GM12878 (cell line): ENCODE data around the gene RERE. TPM values are rescaled to one million over a fixed set of nuclear protein-coding genes. Genes with fewer than 3 reads are reported as not detected.

Experiments
- ASH2L ChIP-seq: fragments of 300-600, 200-600 bp; sonication (generic); IDR thresholded peaks from 2 replicates; pipeline ENCODE4 v1.6.1; 2017; ENCODE audit warnings: low read depth, mild to moderate bottlenecking, borderline replicate concordance
- CBFB ChIP-seq: IDR thresholded peaks from 2 replicates; pipeline ENCODE4 v1.6.1; 2016; ENCODE audit warnings: antibody characterized with exemption, low read depth
- CREM ChIP-seq: IDR thresholded peaks from 2 replicates; pipeline ENCODE4 v1.6.1; 2014; ENCODE audit warnings: antibody characterized with exemption, low read depth
- ESRRA ChIP-seq: IDR thresholded peaks from 2 replicates; pipeline ENCODE4 v1.6.1; 2012; ENCODE audit warnings: mild to moderate bottlenecking, low read length, improper control_type of control experiment
- HDAC2 ChIP-seq: fragments of 200-600 bp; sonication (generic); IDR thresholded peaks from 2 replicates; pipeline ENCODE4 v1.6.1; 2017
- NBN ChIP-seq: fragments of 450-650 bp; IDR thresholded peaks from 2 replicates; pipeline ENCODE4 v1.6.1; 2016
- NKRF ChIP-seq: fragments of 450-650 bp; conservative IDR thresholded peaks from 2 replicates; pipeline ENCODE4 v1.6.1; 2017; ENCODE audit warnings: mild to moderate bottlenecking, moderate library complexity
- PML ChIP-seq: IDR thresholded peaks from 2 replicates; pipeline ENCODE4 v1.6.1; 2012; ENCODE audit warnings: low read length, inconsistent platforms
- RELB ChIP-seq: fragments of 450-650 bp; IDR thresholded peaks from 2 replicates; pipeline ENCODE4 v1.6.1; 2017; ENCODE audit warnings: low read depth, mild to moderate bottlenecking, moderate library complexity
- SRF ChIP-seq, 2 experiments: IDR thresholded peaks; 2 replicates each; pipeline ENCODE4 v1.6.1; 2011; ENCODE audit warnings: low read depth in 2 of 2, low read length in 2 of 2, mild to moderate bottlenecking in 1 of 2, moderate library complexity in 1 of 2
- TCF7 ChIP-seq: IDR thresholded peaks from 2 replicates; pipeline ENCODE4 v1.6.1; 2014; ENCODE audit warnings: antibody characterized with exemption, borderline replicate concordance
- USF1 ChIP-seq: IDR thresholded peaks from 2 replicates; pipeline ENCODE4 v1.6.1; 2011; ENCODE audit warnings: borderline replicate concordance, low read depth, mild to moderate bottlenecking, moderate library complexity, mixed read lengths, low read length; ENCODE audit not compliant: insufficient read depth; ENCODE audit errors: extremely low read length
- ZNF274 ChIP-seq: IDR thresholded peaks from one replicate; pipeline ENCODE4 v1.8.0; 2011; ENCODE audit not compliant: insufficient read length, insufficient read depth
- polyA plus RNA-seq, 11 experiments: library from polyadenylated mRNA; depleted of rRNA in 4 of 11; unstranded in 6 of 11; stranded (reverse) in 5 of 11; fragments of >200 nt; fragmentation: Nextera tagmentation in 4 of 11; fragmentation: Illumina TruSeq in 1 of 11; extraction: Ambion mirVana in 4 of 11; extraction: Trizol in 1 of 11; gene quantifications; 1 replicate in 1 of 11; 2 replicates in 10 of 11; pipeline versions ENCODE4 v1.2.1 to v1.2.3, GENCODE V29; 2011 to 2016; ENCODE audit warnings: inconsistent platforms in 2 of 11, missing spikeins in 2 of 11, low read depth in 1 of 11
- total RNA-seq, 4 experiments: library from RNA; depleted of rRNA in 3 of 4; stranded (reverse); fragments of >200 nt in 3 of 4; fragmentation: Illumina TruSeq in 1 of 4; extraction: Trizol in 1 of 4; gene quantifications; 2 replicates each; pipeline versions ENCODE4 v1.2.1 to v1.2.3, GENCODE V29; 2013 to 2021
- TF ChIP-seq, protein P1 (sequence below): fragments of 450-650 bp; formaldehyde crosslinking; IDR thresholded peaks from 2 replicates; pipeline ENCODE4 v1.5.0; 2022; ENCODE audit warnings: mild to moderate bottlenecking, missing genetic modification characterization
- TF ChIP-seq, protein P2 (sequence below): IDR thresholded peaks from 2 replicates; pipeline ENCODE4 v1.6.1; 2011; ENCODE audit warnings: low read depth, mild to moderate bottlenecking, low read length, moderate library complexity, borderline replicate concordance; ENCODE audit errors: extremely low read depth
- TF ChIP-seq, protein P3 (sequence below): fragments of 450-650 bp; IDR thresholded peaks from 2 replicates; pipeline ENCODE4 v1.6.1; 2016; ENCODE audit warnings: mild to moderate bottlenecking
- TF ChIP-seq, protein P4 (sequence below): fragments of 450-650 bp; IDR thresholded peaks from 2 replicates; pipeline ENCODE4 v1.6.1; 2017; ENCODE audit warnings: mild to moderate bottlenecking, moderate library complexity

RERE gene
- total and polyA plus RNA-seq, 10 of the 15 experiments (the other 5 are each of a cell fraction or from before 2014, with no cell fraction given): 5.2 to 60.5 (median 20.2) TPM

DNA sequence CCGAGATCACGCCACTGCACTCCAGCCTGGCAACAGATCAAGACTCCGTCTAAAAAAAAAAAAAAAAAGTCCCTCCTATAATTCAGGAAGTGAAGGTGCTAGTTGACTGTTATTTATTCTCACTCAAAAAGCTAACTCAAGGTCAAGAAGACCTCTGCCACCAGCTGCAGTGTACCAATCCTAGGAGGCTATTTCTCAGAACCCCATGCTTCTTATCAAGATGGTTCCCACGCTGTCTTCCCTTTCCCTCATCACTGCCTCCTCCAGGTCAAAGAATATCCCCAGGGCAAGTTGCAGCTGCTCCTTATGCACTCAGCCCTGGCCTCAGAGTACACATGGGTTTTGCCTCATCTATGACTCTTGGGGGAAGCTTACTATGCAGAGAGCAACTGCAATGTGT, 53.6 kb downstream of the RERE start (continued):
- peak; percentile 16; the same call in 1 of the 2 replicates for TF ChIP-seq RELB
- no peak for TF ChIP-seq TCF7
- TF ChIP-seq PML: no peak
- TF ChIP-seq, protein P1, sequence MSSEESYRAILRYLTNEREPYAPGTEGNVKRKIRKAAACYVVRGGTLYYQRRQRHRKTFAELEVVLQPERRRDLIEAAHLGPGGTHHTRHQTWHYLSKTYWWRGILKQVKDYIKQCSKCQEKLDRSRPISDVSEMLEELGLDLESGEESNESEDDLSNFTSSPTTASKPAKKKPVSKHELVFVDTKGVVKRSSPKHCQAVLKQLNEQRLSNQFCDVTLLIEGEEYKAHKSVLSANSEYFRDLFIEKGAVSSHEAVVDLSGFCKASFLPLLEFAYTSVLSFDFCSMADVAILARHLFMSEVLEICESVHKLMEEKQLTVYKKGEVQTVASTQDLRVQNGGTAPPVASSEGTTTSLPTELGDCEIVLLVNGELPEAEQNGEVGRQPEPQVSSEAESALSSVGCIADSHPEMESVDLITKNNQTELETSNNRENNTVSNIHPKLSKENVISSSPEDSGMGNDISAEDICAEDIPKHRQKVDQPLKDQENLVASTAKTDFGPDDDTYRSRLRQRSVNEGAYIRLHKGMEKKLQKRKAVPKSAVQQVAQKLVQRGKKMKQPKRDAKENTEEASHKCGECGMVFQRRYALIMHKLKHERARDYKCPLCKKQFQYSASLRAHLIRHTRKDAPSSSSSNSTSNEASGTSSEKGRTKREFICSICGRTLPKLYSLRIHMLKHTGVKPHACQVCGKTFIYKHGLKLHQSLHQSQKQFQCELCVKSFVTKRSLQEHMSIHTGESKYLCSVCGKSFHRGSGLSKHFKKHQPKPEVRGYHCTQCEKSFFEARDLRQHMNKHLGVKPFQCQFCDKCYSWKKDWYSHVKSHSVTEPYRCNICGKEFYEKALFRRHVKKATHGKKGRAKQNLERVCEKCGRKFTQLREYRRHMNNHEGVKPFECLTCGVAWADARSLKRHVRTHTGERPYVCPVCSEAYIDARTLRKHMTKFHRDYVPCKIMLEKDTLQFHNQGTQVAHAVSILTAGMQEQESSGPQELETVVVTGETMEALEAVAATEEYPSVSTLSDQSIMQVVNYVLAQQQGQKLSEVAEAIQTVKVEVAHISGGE (CRISPR knock-in tag): no peak
- no peak for TF ChIP-seq ASH2L
- no peak for TF ChIP-seq CREM
- peak; percentile 93; the same call in 1 of the 2 replicates for TF ChIP-seq ESRRA
- TF ChIP-seq, protein P2, sequence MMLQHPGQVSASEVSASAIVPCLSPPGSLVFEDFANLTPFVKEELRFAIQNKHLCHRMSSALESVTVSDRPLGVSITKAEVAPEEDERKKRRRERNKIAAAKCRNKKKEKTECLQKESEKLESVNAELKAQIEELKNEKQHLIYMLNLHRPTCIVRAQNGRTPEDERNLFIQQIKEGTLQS: no peak
- TF ChIP-seq, protein P3, sequence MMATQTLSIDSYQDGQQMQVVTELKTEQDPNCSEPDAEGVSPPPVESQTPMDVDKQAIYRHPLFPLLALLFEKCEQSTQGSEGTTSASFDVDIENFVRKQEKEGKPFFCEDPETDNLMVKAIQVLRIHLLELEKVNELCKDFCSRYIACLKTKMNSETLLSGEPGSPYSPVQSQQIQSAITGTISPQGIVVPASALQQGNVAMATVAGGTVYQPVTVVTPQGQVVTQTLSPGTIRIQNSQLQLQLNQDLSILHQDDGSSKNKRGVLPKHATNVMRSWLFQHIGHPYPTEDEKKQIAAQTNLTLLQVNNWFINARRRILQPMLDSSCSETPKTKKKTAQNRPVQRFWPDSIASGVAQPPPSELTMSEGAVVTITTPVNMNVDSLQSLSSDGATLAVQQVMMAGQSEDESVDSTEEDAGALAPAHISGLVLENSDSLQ: 0 out of 2 replicates have a peak, but pooled peaks have one; percentile 6
- no peak for TF ChIP-seq CBFB
- TF ChIP-seq ZNF274: no peak
- TF ChIP-seq HDAC2: no peak
- TF ChIP-seq NKRF: no peak
- TF ChIP-seq USF1: no peak
- TF ChIP-seq NBN: 0 out of 2 replicates have a peak, but pooled peaks have one; percentile 25
- TF ChIP-seq SRF (IDR thresholded peaks at IDR 0.05; ENCODE audit: low read depth in 2 of 2, low read length in 2 of 2): no peak
- TF ChIP-seq, protein P4, sequence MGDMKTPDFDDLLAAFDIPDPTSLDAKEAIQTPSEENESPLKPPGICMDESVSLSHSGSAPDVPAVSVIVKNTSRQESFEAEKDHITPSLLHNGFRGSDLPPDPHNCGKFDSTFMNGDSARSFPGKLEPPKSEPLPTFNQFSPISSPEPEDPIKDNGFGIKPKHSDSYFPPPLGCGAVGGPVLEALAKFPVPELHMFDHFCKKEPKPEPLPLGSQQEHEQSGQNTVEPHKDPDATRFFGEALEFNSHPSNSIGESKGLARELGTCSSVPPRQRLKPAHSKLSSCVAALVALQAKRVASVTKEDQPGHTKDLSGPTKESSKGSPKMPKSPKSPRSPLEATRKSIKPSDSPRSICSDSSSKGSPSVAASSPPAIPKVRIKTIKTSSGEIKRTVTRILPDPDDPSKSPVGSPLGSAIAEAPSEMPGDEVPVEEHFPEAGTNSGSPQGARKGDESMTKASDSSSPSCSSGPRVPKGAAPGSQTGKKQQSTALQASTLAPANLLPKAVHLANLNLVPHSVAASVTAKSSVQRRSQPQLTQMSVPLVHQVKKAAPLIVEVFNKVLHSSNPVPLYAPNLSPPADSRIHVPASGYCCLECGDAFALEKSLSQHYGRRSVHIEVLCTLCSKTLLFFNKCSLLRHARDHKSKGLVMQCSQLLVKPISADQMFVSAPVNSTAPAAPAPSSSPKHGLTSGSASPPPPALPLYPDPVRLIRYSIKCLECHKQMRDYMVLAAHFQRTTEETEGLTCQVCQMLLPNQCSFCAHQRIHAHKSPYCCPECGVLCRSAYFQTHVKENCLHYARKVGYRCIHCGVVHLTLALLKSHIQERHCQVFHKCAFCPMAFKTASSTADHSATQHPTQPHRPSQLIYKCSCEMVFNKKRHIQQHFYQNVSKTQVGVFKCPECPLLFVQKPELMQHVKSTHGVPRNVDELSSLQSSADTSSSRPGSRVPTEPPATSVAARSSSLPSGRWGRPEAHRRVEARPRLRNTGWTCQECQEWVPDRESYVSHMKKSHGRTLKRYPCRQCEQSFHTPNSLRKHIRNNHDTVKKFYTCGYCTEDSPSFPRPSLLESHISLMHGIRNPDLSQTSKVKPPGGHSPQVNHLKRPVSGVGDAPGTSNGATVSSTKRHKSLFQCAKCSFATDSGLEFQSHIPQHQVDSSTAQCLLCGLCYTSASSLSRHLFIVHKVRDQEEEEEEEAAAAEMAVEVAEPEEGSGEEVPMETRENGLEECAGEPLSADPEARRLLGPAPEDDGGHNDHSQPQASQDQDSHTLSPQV: no peak
